ENCODE results near the gene RAB5A.

The RAB5A gene

DNA sequence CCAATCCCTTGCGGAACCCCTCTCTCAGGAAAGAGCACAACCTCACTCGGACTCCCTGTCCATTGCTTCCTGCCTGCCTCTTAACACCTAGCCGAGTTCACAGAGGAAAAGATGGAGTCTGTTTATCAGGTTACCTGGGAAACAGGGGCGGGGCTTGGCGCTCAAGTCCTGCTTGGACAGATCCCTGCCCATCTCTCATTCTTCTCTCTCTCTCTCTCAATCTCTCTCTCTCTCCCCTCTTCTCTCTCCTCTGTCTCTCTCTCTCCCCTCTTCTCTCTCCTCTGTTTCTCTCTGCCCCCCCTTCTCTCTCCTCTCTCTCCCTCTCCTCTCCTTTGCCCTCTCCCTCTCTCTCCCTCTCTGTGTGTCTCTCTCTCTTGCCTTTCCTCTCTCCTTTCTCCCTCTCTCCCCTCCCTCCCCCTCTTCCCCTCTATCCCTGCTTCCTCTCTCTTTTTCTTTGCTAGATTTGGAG lies 12.8 kb upstream of the RAB5A start, which contains the start of gene EFHB:
EFHB (minus strand) TSS at position 120 of the 469 bp plus-strand sequence. CDS start 199 bp downstream, outside the sequence.
- no peak for DNase-seq (ENCODE audit: low read depth in 1 of 2, low spot score in 1 of 2)
- H3K27me3 ChIP-seq (ENCODE audit: insufficient read depth, poor library complexity, severe bottlenecking) = no peaks in the 10 kb centered on the region
- TF ChIP-seq SPI1 (IDR thresholded peaks at IDR 0.05; ENCODE audit: borderline replicate concordance, low read depth) (no peak), GABPA (IDR thresholded peaks at IDR 0.05; ENCODE audit: low read depth) (no peak), REST (IDR thresholded peaks at IDR 0.05; ENCODE audit: insufficient replicate concordance, low read depth) (no peak)
- no peak within 1 kb of the TSS for H3K4me3 ChIP-seq (replicated peaks; ENCODE audit: insufficient read depth, low read length)
- H3K27ac ChIP-seq (replicated peaks) = no peak within 1 kb of the TSS

DNA sequence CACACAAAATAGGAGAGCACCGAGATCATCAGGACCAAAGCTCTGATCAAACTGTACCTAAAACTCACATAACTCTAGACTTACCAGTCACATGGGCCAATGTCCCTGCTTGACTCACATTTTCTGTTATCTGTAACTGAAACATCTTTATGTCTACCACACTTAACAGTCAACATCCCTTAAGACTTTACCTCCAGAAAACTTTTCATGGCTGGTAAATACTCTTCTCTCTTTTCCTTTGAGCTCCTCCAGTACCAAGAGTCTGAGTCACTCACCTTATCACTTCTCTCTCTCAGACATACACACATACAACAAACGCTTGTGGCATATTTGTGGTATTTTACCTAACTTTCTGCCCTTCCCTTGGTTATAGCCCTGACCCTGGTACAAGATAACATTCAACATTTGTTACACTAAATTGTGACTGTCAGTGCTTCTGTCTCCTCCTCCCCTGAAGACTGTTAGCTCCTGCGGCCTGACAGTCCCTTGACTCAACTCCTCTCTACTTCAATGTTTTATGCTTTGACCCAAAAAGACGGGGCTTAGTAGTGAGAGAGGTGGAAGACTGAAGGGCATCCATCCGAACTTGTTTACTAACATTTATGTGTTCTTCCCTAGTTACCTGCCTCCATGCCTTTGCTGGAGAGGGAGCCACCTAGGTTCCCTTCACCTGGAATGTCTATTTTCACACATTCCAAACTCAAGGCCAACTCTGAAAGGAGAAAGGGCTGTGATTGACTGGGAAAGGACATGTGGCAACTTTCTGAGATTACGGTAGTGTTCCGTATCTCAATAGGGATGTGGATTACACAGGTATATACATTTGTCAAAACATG lies 9.2 kb upstream of the RAB5A start:
- no peak for DNase-seq (ENCODE audit: low read depth in 1 of 2, low spot score in 1 of 2)
- TF ChIP-seq SPI1 (IDR thresholded peaks at IDR 0.05; ENCODE audit: borderline replicate concordance, low read depth) = no peak
- Histone ChIP-seq H3K27ac (replicated peaks) (no peak overlapping the region), H3K27me3 (ENCODE audit: insufficient read depth, poor library complexity, severe bottlenecking) (no peaks in the 10 kb centered on the region), H3K4me3 (replicated peaks; ENCODE audit: insufficient read depth, low read length) (no peak overlapping the region)

DNA sequence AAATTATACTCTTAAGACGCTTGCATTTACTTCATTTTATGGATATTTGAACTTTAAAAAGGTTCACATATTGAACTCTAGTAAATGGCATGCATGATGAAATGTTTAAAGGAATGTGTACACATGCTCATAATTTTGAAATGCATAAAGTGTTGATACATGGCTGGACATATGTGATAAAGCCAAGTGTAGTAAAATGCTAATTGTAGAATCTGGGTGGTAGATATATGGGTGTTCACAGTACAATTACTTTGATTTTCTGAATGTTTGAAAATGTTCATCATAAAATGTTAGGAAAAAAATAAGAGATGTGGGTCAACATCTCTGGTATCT lies 8.6 kb upstream of the RAB5A start:
- Histone ChIP-seq H3K4me3 (replicated peaks; ENCODE audit: insufficient read depth, low read length) (no peak overlapping the region), H3K27ac (replicated peaks) (no peak overlapping the region), H3K27me3 (ENCODE audit: insufficient read depth, poor library complexity, severe bottlenecking) (no peaks in the 10 kb centered on the region)
- DNase-seq (ENCODE audit: low read depth in 1 of 2, low spot score in 1 of 2) = no peak
- TF ChIP-seq SPI1 (IDR thresholded peaks at IDR 0.05; ENCODE audit: borderline replicate concordance, low read depth) (no peak), POLR2AphosphoS5 (IDR thresholded peaks at IDR 0.05; ENCODE audit: low read depth) (no peak), GABPA (IDR thresholded peaks at IDR 0.05; ENCODE audit: low read depth) (no peak), CTCF (IDR thresholded peaks at IDR 0.05; ENCODE audit: insufficient read depth, low read length) (no peak), REST (IDR thresholded peaks at IDR 0.05; ENCODE audit: insufficient replicate concordance, low read depth) (no peak)

DNA sequence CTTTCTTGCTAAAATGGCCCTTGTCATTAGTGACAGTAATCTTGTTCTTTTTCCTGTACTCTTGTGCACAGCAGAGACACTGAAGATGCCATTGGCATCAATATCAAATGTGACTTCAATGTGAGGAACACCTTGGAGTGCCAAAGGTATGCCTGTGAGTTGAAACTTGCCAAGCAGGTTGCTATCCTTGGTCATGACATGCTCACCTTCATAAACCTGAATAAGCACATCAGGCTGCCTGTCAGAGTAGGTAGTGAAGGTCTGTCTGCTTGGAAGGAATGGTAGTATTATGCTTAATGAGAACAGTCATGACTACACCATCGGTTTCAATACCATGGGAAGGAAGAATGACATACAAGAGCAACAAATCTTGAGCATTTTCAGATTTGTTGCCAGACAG lies 6.3 kb upstream of the RAB5A start:
- no peak for DNase-seq (ENCODE audit: low read depth in 1 of 2, low spot score in 1 of 2)
- TF ChIP-seq REST (IDR thresholded peaks at IDR 0.05; ENCODE audit: insufficient replicate concordance, low read depth) = no peak
- no peak for TF ChIP-seq POLR2AphosphoS5 (IDR thresholded peaks at IDR 0.05; ENCODE audit: low read depth)
- no peak for TF ChIP-seq CTCF (IDR thresholded peaks at IDR 0.05; ENCODE audit: insufficient read depth, low read length)
- no peak for TF ChIP-seq GABPA (IDR thresholded peaks at IDR 0.05; ENCODE audit: low read depth)
- H3K4me3 ChIP-seq (replicated peaks; ENCODE audit: insufficient read depth, low read length) = no peak overlapping the region
- no peak overlapping the region for H3K27ac ChIP-seq (replicated peaks)
- no peaks in the 10 kb centered on the region for H3K27me3 ChIP-seq (ENCODE audit: insufficient read depth, poor library complexity, severe bottlenecking)
